Left forelimb (tissue), 1 donor: ENCODE data around the gene EML4.

Source experiments
- DNase-seq: peaks from one replicate; pipeline ENCODE4 v3.0.0-alpha.2; 2018; ENCODE audit warnings: low spot score

Gene EML4

DNA sequence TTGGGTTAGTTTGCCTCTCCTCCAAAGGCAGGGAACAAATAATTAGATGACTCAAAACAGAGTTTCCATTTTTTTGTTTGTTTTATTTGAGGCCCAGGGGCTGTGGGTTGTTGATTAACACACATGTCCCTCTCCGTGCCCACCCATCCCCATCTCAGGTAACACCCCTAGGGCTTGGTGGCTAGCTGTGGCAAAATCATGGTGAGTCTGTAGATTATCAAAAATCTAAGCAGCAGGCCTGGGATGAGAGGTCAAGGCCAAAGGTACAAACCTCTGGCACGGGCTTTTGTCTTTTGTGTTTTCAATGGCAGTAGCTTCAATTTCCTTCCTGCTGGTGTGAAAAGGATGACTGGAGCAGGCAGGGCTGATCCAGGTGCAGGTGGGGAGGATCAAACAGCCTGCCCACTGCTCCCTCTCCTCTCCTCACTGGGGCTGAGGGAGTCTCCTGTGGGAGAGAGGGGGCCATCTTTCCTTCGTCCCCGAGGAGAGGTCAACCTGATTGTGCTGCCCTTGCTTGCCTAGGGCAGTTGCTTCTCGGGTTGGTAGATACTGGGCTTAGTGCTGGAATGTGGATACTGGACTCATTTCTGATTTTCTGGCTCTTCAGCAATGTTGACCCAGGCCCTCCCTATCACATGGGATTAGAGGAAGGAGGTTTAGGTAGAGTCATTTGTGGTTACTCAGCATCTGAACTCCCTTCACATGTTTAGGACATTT is 31.9 kb upstream of the EML4 start:
- DNase-seq: no peak

GRCh38 chr2:42138163-42139015 is 30.8 kb upstream of the EML4 start:
- DNase-seq: no peak

GRCh38 chr2:42139101-42139500 is 30.1 kb upstream of the EML4 start:
- DNase-seq: no peak

- DNase-seq: no peak
These were observed 28.7 kb upstream of the EML4 start for GRCh38 chr2:42140496-42140895.

DNA sequence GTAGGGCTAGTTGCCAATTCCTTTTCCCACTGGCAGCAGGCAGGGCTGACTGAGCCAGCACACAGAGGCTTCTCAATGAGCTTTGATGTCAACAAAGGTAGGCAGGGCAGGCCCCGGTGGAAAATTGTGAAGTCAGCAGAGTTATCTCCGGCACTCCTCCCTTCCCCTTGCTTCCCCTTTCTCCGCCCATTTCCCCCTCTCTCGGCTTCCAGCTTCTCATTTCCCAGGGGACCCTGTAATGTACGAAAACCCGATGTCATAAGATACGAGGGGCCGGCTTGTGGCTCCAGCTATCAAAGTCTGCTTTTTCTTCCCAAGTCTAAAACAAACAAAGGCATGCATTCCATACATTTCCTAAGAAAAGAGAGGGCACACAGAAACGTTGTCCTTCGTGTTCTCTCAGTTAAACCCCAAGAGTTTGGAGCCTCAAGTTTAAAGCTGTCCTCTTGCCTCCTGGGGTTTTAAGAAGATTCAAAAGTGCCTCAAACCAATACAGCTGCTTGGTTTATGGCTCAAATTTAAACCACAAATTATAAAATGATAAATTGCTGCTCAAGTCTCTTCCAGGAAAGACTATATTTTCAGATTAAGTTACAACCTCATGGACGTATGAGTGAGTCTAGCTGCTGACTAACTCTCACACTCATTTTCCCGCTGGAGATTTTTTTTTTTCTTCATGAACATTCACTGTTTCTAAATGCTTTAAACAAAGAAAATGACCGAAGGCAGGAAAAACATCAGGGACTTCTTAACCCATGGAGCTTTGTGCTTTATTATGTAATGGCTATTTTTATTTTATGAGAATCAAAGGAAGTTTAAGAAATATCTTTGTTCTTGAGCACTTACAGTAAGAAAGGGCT is 27.2 kb upstream of the EML4 start:
- DNase-seq: peak; percentile 77

GRCh38 chr2:42142547-42143184 is 26.5 kb upstream of the EML4 start:
- DNase-seq: no peak

GRCh38 chr2:42147641-42148274 is 21.4 kb upstream of the EML4 start:
- no peak for DNase-seq

DNA sequence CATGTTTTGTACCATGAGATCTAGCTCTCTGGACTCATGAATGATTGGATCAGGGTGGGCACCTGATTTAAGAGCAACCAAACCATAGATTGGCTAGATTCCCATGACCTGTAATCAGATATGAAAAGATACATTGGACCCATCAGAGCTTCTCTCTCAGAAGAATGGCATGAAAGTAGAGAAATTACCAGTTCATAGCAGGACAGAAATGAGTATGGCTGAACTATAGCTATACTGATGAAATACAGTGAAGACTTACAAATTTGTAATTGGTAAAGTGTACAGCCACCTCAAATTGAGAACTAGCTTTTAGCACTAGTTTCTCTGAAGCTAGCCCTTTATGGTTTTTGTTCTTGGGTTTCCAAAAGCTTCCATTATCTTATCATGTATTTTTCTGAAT is 19.0 kb upstream of the EML4 start:
- no peak for DNase-seq

DNA sequence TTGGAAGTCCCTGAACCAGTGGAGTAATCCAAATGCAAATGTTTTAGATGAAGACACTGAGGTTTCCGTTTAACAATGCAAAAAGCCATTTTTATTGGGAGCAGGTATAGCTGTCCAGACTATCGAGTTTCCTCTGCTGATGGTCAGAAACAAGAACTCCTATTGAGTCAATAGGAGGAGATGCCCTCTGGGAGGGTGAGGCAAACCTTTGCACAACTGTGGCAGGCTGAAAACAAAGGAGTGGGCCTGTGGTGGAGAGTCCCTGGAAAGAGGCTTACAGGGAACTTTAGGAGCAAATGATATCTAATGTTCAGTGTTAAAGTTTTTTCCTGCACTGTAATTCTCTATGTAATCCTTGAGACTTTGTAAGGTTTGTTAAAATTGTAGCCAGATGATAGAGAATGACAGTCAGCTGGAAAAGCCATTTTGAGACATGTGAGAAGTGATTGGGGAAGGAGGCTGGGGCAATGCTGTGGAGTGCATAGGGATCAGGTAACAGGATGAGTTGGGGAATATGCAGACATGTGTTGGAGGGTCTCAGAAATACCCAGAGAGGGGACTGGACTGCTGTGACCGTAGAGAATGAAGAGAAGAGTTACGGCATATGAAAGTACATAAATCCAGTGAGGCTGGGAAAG is 15.1 kb upstream of the EML4 start:
- no peak for DNase-seq

DNA sequence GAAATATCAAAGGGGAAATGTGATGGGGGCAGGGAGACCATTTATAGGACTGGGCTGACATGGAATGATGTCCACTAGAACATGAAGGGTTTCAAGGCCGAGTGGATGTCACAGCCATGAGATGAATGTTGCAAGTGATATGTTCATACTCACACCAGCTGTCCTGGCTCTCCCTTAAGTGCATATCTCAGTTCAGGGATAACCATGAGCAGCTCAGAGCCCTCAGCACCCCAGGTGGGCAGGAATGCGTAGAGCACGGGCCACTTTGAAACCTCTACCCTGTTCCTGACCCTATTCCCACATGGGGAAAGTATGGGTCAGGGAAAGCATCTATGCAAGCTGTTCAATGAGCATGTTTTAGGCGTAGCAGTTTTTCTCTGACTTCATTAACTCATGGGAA is 12.4 kb upstream of the EML4 start:
- no peak for DNase-seq

GRCh38 chr2:42161444-42161843 is 7.7 kb upstream of the EML4 start:
- DNase-seq: no peak

GRCh38 chr2:42163444-42164045 is 5.6 kb upstream of the EML4 start:
- no peak for DNase-seq

- DNase-seq: no peak
These were observed 5.1 kb upstream of the EML4 start for GRCh38 chr2:42164046-42164445.

DNA sequence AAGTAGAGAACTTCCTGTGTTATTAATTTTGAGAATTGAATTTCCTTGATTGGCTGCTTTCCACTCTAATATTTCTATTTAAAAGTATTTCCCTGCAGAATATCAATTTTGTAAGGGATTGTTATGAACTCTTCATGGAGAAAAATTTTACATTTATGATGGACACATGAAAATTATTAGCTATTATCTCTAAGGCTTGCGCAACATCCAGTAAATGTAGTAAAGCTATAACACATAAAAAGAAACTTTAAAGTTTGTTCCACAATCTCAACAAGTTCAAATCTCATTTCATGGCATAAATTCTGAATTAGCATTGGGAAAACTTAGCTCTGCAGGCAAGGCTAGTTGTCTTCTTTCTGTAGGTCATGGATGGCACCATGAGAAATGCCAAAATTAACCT is 4.2 kb upstream of the EML4 start:
- no peak for DNase-seq

DNA sequence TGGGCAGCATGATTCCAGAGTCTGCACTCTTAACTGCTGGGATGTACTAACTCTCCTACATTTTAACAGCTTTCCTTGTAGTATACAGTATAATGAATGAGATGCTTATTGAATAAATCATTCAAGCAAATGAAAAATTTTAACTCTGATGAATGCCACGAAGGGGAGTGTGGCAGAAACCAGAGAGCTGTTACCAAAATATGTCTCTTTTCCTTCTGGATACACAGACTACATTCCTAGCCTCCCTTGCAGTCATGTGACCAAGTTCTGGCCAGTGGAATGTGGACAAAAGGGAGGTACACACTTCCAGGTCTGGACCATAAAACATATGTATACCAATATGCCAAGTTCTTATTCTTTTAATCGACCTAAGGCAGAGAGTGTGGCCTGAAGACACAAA is 1.7 kb upstream of the EML4 start:
- DNase-seq: no peak

DNA sequence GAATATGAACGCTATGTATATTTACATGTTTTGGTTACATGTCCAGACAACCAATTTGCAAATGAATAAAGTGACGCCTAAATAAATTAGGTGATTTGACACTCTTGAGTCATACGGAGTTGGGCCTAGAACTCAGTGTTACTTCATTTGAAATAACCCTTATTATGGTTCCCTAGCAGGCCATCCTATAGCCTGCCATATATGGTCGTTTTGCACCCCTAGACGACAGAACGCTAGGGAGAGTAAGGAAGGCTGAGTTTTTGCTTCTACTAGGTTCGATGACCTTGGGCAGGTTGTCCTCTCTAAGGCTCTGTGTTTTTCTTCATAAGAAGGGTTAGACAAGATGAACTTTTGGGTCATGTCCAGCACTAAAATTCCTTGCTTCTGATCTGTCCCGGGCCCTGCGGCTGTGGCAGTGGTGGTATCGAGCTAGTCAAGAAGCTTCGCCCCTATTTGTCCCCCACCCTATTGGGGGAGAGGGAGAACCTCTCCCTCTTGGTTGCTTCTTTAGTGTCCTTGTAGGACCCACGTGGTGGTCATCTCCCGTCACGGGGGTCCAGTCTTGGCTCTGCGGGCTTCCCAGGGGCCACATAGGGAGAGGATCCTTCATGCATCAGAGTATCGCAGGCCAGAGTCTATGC is 574 bp upstream of the EML4 start:
- DNase-seq: no peak

DNA sequence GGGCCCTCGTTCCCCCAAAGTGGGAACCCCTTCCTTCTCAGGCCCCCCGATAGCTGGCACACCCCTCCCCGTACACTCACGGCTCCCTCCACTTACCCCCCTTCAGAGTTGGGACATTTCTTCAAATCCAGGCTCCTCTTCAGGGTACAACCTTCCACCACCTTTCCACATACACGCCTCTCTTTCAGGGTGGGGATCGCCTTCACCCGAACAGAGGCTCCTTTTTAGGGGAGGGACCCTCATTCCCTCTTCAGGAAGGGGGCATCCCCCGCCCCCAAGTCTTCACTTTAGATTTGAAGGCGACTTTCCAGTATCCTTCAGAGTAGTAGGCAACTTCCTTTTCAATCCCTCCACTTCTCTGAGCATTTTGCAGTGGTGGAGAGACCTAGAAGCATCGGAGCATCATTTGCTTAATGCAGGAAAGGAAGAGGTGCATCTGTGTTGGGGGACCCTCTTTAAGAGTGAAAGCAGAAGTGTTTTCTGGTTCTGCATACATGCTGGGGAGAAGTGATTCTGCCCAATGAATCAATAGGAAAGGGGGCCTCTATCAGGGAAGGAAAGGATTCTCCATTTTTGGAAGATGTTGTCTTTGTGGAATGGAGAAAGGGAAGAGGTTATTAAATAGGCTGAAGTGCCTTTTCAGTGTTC is 845 bp downstream of the EML4 start:
- DNase-seq: peak; percentile 67

- no peak for DNase-seq
These were observed 1.7 kb downstream of the EML4 start for GRCh38 chr2:42170619-42171395.
